RPMI8226 (cell line): ENCODE results near the gene MACROH2A1.
"Not testable (repeated sequence)": the region's sequence is repeated elsewhere in the genome, so short reads cannot be mapped to it uniquely, and the experiment has no call there.

Experiments
- DNase-seq: peaks from one replicate; pipeline ENCODE4 v3.0.0-alpha.2; 2015

Gene MACROH2A1

DNA sequence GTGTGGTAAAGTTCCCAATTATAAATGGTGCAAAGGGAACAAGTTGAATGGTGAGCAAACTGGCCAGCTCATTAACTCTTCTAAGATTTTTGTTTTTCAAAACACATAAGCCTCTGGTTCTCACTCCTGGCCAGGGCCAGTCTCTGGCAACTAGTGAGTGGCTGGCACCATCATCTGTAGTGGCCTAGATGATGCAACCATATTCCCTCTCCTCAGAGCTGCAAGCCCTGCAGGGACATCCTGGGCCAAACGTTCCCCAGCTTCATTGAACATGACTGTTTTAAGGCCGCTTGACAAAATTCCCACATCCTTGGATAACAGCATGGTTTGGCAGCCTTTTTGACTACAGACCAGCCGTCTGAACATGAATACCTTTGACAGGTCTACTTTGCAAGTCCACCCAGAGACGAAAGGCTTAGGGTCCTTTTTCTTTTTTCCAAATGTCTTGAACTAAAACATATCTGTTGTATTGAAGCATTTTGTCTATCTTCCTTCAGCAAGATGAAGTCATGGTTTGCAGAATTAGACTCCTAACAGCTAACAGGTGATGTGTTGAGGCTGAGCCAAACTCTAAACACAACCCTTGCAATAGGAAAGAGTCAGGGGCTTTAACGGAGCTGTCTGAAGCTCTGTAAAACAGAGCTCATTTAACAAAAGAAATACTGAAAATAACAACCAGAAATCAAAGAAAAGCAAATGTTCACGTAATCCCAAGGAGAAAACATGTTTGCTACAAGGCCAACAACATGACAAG, 23.8 kb downstream of the MACROH2A1 start:
- no peak for DNase-seq

DNA sequence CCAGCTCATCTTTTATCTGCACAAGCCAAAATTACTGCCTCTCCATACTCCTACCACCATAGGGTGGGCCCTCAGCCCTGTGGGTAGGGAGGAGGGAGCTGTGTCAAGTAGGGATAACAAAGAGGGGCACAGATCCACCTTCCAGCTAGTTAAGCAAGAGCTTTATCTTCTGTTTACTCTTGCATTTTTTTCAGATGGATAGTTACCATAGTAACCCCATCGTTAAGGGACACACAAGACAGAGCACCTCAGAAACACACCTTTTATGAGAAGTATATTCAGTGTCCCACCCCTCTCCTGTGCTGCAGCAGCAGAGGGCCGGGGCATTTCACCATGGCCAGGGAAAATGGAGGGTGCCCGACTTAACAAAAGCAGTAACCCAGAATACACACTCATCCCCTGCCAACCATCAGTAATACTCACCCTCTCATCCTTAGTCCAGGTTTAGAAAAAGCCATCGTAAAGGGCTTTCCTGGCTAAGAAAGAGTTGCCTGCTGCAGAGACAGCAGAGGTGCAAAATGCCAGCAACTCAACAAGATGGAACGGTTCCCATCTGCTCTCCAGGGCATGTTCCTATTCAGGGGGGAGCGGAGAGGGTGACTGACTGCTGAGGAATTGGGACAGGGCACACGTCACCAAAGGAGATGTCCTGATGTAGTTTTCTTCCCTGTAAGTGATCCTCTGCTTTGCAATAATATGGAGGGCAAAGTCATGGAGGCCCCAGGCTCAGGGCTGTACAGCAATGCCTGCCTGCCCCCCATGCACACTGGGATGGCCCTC, 25.1 kb downstream of the MACROH2A1 start:
- no peak for DNase-seq

DNA sequence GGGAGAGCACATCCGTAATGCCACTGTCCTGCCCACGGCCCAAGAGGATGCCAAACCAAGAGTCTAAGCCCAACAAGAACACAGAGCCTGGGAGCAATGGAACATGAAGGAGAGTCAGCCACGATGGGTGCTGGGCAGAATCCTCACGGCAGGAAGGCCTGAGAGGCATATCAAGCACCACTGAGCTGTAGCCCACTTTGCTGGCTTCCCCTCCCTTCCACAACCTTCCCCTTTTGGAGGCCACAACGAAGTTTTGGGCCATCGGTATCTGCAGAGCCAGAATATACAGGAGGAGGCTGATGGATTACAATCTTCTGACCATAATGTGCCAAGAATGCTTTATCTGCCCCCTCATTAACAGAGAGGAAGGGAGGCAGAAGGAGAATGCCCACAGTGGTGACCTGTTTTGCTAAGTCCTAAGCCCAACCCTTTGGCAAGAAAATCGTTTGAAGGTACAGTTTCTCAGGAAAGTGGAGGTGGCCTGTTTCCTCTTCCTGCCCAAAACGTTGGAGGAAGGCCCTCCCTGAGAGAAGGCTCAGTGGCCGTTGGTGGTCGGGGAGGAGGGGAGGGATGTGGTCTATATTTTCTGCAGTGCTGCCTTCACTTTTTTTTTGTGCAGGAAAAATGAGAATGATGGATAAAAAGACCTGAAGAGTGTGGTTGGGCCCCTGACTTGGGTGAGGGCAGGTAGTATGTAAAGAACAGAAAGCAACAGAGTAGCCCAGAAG, 26.2 kb downstream of the MACROH2A1 start:
- no peak for DNase-seq

DNA sequence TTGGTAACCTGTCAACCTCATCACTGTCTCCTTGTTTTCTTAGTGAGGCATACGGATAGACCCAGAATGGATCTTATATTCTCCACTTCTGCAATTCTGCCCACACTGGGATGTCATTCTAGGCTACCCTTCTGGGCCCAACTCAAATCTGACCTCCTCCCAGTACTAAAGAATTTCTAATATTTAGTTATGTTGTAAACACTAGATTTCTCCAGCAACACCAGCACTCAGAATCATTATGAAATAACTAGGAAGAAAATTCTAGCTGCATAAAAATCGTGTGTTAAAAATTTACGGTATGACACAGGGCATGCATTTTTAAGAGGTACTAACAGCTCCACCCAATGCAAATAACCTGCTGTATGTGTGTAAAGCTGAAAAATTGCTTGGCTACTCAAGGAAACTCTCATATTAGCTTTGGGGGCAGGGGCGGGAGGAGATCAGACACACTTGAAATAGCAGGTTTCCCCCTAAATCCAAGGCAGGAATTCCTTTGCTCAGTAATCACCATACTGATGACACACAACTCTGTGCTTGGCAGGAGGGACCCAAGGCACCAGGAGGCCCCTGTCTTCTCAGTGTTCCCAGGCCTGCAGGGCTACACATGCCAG, 27.3 kb downstream of the MACROH2A1 start:
- DNase-seq, result no peak

DNA sequence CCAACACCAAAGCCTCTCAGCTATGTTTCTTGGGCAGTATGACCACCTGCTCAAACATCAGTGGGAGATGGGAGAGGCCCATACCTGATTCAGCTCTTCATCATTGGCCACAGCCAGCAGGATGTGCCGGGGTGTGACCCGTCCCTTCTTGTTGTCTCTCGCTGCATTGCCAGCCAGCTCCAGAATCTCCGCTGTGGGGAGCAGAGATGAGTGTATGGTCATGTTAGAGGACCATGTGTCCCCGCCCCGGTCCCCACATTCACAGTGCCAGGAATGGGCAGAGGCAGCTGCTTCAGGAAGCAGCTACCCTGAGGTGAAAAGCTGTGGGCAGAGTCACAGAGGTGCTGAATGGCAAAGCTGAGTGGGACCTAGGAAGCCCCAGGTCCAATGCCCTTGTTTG, 29.1 kb downstream of the MACROH2A1 start:
- DNase-seq, result no peak

DNA sequence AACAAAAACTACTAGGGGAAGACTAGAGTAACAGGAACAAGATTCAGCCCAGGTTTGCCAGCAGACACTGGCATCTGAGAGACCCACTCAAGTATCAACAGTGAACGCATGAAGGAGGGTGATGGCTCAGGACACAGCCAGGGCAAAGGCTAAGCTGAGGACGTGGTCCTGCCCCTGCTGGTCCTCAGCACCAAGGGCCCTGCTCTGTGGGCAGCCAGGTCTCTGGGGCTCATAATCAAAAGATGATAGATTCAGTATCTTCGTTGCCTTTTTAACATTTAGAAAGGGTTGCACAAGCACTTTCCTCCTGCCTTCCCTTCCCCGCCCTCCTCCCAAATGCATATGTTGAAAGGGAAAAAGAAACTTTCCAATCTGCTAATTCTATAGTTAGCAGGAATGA, 31.5 kb downstream of the MACROH2A1 start:
- DNase-seq, result no peak

DNA sequence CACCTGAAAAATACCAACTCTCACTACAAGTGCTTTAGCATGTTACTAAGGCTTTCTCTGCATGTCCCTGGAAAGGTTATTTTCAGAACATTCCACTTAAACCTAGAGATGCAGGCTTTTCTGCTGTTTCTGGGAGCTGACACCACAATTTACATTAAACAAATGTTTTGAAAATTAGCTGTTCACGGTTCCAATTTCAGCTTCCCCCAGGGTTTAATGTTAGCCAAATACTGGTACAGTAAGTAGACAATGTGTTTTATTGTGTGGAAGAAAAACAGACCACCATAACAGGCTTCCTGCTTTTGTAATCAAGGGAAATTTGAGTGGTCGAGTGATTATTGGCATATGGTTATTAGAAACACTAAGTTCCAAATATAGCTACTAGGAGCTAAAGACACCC, 32.0 kb downstream of the MACROH2A1 start:
- DNase-seq, result no peak

DNA sequence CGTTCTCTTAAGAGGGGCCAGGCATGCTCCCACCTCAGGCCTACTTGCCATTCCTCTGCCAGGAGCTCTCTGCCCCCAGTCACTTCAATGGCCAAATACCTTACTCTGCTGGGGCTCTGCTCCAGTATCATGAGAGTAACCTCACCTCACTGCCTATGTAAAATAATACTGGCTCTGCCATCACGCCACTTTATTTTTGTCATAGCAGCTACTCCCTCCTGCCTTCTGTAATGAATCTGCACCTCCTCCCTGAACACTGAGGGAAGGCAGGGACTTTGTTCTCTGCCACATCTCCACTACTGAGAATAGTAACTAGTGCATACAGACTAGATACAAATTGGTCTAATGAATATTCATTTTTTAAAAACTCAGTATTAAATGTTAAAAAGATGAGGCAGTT, 33.8 kb downstream of the MACROH2A1 start:
- DNase-seq, result no peak

DNA sequence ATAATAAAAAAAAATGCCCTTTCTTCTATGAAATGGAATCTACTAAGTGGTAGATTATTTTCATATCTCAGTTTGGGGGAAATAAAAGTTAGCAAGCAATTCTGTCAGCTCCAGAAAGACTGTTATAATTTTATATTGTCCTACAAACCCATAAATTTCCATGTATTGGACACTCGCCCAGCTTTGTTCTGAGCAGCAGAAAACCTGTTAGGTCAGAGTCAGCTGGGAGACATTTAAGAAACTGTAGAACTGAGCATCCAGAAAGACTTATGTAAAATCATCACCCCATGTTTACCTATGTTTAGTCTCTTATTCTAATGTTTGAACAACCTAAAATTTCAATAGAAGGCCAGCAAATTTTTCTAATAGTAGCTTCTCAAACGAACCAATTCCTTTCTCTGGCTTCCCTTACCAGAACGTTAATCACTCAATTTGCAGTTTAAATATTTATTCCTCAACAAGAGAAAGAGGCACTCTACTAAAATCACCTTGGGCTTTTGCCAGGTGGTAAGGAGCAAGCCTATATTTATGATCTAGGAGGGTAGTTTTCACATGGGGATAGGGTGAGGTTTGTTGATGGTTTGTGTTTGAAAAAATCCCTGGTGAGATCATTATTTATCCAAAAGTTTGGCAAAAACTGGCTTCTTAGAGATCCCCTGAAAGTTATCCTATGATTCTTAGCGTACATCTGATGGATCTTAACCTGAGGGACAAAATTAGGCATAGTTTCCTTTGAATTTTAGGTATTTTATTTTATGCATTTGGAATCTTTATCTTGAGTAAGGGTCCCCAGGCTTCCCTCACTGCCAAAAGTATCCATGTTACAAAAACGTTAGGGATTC, 34.4 kb downstream of the MACROH2A1 start:
- DNase-seq, result no peak

DNA sequence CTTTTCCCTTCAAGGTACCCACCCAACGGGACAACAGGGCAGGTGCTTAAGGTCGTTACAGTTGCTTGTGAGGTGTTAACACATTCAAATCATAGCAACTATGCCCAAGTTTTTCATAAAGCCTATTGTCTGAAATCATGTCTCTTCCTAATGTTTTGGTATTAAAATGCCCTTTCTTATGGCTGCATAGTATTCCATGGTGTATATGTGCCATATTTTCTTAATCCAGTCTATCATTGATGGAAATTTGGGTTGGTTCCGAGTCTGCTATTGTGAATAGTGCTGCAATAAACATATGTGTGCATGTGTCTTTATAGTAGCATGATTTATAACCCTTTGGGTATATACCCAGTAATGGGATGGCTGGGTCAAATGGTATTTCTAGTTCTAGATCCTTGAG, 35.7 kb downstream of the MACROH2A1 start:
- DNase-seq, result not testable (repeated sequence)

DNA sequence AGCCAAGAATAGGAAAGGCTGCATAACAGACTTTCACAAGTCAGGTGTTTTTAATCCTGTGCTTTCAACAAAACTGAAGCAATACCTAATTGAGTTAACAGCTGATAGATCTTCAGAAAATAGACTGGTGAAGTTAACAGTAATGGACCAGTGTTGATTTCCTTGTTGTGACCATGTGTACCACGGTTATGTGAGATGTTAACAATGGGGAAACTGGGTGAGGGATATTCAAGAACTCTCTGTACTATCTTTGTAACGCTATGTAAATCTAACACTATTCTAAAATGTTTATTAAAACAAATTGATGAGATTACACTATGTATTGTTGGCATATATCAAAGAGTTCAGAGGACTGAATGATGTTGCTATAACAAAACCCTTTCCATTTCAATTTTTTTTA, 36.9 kb downstream of the MACROH2A1 start:
- DNase-seq, result no peak

DNA sequence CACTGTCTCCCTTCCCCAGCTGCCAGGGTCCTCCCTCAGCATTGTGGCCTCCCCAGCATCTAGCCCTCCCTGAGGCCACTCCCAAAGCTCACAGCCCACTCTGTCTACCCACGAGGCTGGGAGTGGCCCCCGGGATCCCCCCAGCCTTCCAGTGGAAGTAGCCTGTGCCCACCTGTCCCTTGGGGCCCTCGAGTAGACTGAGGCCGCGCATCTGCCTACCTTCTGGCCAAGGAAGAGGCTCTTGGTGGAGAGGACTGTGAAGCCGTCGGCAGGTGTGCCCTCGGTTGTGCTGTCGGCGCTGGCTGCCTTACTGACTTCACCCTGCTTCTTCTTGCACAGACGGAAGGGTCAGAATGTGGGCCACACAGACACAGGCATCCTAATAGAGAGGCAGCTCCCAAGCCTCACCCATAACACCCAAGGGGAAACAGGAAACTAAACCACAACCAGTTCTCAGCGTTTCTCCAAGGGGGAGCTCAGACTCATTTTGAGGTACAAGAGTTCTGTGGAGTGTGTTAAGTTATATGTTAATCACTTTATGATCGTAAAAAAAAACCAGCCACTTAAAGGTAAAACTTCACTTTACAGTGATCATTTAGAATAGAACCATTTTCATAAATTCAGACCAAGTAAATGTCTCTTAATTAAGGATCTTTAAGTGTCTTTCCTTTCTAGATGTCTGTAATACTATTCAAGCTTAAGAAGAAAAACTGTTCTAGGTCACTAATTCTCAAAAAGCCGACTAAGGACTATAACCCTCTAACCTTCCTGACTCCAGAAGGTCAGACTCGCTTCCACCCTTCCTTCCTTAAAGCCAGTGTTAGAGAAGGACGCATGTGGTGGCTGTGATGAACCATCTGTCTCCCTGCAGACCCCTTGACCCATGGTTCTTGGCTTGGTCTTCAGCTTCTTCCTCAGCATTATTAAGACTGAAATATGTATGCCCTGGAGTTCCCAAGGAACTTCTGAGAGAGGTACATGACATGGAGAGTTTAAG, 38.5 kb downstream of the MACROH2A1 start:
- no peak for DNase-seq

DNA sequence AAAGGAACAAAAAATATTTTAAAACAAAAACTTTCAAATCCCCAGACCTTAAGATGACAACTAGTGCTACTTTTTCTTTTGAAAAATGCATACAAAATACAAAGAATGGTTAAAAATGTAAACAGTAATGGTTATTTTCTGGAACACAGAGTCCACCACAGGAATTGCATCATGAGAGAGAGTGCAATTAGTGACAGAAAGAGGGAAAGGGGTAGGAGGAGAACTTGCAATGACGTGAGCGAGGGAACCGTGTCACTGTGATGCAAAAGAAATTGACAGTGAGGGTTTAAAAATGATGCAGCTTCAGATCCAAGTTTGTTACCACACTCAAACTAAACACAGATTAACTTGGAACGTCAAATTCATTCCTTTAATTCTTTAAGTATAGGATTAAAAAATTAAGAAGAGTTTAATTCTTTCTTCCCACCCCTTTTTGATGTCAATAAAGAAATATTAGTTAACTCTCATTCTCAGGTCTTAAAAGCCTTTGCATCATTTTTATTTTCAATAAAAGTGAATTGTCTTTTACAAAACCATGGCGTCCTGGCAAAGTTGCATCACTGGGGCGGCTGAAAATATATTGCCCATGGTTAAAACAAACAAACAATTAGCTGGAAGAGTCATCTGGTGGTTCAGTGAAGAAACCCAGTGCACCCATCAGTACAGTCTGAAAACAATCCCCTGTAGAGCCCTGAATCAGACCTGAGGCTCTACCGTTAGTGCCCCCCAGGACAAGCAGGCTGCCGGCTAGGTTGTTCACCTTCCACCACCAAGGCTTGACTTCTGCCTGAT, 39.5 kb downstream of the MACROH2A1 start:
- DNase-seq, result no peak

DNA sequence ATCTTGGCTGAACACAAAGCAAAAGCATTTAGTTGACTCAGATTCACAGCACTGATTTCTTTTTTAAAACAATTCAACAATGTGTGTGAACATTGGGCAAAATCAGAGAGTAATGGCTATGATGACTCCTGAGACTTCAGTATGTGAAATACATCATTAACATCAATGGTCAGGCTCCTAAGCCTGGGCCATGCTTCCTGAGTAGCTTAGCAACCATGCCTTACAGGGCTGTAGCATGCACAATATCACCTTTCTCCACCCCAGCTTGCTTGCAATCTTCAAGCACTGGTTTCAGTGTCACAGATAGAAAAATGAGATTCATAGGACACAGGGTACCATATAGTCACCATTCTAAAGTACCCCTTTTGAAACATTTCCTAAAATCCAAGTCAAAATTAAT, 41.3 kb downstream of the MACROH2A1 start:
- DNase-seq, result no peak

DNA sequence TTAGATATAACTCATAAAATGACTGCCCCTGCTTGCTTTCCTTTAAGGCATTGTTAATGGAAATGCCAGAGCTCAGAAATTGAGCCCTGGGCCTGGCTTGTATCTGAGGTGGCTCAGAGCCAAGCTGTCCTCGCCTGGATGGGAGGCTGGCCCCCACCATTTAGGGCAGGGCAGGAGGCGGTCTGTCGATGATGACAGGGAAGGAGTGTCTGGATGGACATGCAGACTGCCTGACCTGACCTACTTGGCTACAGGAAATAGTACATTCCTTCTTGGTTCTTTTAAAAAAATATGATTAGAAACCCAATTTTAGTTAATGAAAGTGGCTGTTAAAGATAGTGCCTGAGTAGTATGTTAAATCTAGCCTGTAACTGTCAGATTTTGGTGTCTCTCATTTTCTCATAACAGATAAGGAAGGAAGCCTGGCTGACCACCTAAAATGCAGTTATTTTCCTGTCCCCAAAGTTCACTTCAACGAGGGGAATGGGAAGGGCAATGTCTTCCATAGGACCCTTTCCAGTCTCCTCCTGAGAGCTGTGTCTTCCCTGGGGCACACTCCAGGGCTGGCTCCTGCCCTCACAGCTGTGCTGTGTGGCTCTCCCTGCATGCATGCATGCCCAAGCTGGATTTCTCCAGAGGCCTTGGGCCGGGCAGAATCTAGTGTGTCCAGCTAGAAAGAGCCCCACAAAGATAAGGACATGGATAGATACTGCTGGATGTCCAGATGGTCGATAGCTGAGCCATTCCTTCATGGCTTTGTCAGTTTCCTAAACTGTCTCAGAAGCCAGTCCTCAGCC, 42.3 kb downstream of the MACROH2A1 start:
- DNase-seq, result no peak

DNA sequence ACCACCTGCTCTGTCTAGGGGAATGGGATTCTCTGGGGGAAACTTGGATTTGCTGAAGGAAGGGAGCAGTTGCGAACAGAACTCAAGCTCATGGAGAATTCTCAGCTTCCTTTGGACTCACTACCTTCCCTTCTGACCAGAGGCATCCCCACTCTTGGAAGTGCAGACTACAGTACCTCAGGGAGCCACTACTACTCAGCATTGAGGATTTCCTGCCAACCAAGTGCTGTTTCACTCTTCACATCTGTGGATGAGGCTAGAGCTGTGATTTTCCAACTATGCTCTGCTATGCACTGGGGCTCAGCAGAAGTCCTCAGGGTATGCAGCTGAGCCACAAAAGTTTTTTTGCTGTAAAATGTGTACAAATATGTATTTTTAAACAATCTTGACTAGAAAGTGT, 43.9 kb downstream of the MACROH2A1 start:
- DNase-seq, result no peak

DNA sequence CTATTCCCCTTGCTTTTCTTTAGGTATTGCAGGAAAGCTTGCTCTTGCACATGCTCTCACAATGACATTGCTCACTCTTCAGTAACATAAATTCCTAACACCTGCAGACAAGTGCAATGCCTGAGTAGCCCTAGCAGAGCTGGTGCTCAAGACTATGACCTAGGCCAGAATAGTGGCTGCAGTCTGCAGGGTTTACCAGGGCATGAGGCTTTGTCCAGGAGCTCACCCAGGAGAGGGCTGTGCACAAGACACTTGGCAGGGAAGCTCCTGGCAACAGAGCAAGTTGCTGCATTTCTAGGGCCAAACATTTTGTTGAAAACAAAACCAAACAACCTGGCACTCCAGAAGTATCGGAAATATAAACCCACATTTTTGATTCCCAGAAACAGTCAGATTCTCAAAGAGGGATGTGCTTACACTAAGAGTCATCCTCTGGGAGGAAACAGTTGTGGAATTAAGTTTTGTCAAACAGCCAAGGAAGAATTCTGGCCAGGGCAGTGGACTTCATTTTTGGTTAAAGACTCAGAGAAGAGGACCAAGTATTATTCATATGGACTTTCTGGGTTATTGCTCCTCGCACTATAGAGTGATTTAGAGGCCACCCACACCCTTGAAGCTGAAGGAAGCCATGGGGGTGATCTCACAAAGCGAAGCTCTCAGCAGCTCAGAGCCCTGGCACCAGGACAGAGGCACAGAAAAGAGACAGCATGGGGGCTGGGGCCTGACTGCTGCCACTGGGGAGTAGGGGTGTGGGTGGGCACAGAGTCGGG, 44.9 kb downstream of the MACROH2A1 start:
- no peak for DNase-seq

DNA sequence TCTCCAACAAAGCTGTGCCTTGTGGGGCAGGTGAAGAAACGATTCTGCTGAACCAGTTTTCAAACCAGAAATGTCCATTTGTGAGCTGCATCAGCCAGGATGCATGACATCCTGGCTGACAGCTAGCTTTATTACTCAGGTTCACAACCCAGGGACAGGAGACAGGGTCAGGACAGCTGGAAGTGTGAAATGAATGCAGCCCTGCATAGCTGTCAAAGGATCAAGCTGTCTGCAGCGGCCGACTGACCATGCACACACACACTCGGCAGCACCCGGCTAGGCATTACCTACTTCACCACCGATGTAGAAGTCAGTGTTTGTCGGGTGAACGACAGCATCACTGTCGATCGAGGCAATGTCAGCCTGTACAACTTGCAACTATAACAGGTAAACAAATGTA, 48.5 kb downstream of the MACROH2A1 start:
- no peak for DNase-seq

DNA sequence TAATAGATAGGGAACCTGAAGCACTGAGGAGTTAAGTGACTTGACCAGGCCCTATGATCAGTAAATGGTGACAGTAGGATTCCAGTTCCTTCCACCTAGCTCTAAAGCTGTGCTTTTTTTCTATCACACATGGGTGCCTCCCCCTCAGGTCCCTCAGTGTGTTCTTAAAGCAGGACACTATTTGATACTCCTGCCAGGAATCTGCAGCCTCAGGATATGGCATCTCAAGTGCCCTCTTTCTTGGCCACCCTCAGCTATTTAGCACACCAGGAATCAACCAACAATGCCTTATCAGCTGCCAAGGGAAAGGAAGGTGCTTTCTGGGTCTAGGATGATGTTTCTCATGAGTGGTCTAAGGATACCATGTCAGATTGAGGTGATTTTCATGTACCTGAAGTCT, 49.1 kb downstream of the MACROH2A1 start:
- DNase-seq, result no peak
